Measurements from ENCODE around the gene ESR1.

- TF ChIP-seq, protein P1, sequence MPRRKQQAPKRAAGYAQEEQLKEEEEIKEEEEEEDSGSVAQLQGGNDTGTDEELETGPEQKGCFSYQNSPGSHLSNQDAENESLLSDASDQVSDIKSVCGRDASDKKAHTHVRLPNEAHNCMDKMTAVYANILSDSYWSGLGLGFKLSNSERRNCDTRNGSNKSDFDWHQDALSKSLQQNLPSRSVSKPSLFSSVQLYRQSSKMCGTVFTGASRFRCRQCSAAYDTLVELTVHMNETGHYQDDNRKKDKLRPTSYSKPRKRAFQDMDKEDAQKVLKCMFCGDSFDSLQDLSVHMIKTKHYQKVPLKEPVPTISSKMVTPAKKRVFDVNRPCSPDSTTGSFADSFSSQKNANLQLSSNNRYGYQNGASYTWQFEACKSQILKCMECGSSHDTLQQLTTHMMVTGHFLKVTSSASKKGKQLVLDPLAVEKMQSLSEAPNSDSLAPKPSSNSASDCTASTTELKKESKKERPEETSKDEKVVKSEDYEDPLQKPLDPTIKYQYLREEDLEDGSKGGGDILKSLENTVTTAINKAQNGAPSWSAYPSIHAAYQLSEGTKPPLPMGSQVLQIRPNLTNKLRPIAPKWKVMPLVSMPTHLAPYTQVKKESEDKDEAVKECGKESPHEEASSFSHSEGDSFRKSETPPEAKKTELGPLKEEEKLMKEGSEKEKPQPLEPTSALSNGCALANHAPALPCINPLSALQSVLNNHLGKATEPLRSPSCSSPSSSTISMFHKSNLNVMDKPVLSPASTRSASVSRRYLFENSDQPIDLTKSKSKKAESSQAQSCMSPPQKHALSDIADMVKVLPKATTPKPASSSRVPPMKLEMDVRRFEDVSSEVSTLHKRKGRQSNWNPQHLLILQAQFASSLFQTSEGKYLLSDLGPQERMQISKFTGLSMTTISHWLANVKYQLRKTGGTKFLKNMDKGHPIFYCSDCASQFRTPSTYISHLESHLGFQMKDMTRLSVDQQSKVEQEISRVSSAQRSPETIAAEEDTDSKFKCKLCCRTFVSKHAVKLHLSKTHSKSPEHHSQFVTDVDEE (CRISPR knock-in tag; IDR thresholded peaks at IDR 0.05) = no peak
- TF ChIP-seq CREB5 (CRISPR knock-in tag; IDR thresholded peaks at IDR 0.05; ENCODE audit: low read depth) (no peak), ZNF565 (CRISPR knock-in tag; conservative IDR thresholded peaks at IDR 0.05; ENCODE audit: low read depth) (no peak), ARNTL (CRISPR knock-in tag; IDR thresholded peaks at IDR 0.05; ENCODE audit: borderline replicate concordance, low read depth) (no peak), ZFP30 (CRISPR knock-in tag; IDR thresholded peaks at IDR 0.05) (no peak), ZNF8 (CRISPR knock-in tag; IDR thresholded peaks at IDR 0.05) (no peak), ZFP3 (CRISPR knock-in tag; IDR thresholded peaks at IDR 0.05) (no peak), TCF4 (CRISPR knock-in tag; IDR thresholded peaks at IDR 0.05; ENCODE audit: borderline replicate concordance) (no peak), RARB (CRISPR knock-in tag; IDR thresholded peaks at IDR 0.05) (no peak), ESRRG (CRISPR knock-in tag; IDR thresholded peaks at IDR 0.05) (no peak)
- TF ChIP-seq, protein P2, sequence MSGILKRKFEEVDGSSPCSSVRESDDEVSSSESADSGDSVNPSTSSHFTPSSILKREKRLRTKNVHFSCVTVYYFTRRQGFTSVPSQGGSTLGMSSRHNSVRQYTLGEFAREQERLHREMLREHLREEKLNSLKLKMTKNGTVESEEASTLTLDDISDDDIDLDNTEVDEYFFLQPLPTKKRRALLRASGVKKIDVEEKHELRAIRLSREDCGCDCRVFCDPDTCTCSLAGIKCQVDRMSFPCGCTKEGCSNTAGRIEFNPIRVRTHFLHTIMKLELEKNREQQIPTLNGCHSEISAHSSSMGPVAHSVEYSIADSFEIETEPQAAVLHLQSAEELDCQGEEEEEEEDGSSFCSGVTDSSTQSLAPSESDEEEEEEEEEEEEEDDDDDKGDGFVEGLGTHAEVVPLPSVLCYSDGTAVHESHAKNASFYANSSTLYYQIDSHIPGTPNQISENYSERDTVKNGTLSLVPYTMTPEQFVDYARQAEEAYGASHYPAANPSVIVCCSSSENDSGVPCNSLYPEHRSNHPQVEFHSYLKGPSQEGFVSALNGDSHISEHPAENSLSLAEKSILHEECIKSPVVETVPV (CRISPR knock-in tag; IDR thresholded peaks at IDR 0.05) = no peak
- TF ChIP-seq, protein P3, sequence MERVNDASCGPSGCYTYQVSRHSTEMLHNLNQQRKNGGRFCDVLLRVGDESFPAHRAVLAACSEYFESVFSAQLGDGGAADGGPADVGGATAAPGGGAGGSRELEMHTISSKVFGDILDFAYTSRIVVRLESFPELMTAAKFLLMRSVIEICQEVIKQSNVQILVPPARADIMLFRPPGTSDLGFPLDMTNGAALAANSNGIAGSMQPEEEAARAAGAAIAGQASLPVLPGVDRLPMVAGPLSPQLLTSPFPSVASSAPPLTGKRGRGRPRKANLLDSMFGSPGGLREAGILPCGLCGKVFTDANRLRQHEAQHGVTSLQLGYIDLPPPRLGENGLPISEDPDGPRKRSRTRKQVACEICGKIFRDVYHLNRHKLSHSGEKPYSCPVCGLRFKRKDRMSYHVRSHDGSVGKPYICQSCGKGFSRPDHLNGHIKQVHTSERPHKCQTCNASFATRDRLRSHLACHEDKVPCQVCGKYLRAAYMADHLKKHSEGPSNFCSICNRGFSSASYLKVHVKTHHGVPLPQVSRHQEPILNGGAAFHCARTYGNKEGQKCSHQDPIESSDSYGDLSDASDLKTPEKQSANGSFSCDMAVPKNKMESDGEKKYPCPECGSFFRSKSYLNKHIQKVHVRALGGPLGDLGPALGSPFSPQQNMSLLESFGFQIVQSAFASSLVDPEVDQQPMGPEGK (CRISPR knock-in tag; IDR thresholded peaks at IDR 0.05; ENCODE audit: borderline replicate concordance) = no peak
- TF ChIP-seq, protein P4, sequence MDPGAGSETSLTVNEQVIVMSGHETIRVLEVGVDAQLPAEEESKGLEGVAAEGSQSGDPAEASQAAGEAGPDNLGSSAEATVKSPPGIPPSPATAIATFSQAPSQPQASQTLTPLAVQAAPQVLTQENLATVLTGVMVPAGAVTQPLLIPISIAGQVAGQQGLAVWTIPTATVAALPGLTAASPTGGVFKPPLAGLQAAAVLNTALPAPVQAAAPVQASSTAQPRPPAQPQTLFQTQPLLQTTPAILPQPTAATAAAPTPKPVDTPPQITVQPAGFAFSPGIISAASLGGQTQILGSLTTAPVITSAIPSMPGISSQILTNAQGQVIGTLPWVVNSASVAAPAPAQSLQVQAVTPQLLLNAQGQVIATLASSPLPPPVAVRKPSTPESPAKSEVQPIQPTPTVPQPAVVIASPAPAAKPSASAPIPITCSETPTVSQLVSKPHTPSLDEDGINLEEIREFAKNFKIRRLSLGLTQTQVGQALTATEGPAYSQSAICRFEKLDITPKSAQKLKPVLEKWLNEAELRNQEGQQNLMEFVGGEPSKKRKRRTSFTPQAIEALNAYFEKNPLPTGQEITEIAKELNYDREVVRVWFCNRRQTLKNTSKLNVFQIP (CRISPR knock-in tag; IDR thresholded peaks at IDR 0.05; ENCODE audit: borderline replicate concordance, low read depth) = no peak
Observed at GRCh38 chr6:151975795-151976194, 168.3 kb downstream of the ESR1 start.
